ENCODE data around the gene STING1.
"Not testable (repeated sequence)": the region's sequence is repeated elsewhere in the genome, so short reads cannot be mapped to it uniquely, and the experiment has no call there.

STING1 gene

DNA sequence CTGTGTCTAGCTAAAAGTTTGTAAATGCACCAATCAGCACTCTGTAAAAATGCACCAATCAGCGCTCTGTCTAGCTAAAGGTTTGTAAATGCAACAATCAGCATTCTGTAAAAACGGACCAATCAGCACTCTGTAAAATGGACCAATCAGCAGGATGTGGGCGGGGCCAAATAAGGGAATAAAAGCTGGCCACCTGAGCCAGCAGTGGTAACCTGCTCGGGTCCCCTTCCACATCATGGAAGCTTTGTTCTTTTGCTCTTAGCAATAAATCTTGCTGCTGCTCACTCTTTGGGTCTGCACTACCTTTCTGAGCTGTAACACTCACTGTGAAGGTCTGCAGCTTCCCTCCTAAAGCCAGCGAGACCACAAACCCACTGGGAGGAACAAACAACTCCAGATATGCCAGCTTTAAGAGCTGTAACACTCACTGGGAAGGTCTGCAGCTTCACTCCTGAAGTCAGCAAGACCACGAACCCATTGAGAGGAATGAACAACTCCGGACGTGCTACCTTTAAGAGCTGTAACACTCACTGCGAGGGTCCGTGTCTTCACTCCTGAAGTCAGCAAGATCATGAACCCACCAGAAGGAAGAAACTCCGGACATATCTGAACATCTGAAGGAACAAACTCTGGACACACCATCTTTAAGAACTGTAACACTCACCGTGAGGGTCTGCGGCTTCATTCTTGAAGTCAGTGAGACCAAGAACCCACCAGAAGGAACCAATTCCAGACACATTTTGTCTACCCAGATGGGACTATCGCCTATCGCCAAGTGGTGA lies 20.7 kb upstream of the STING1 start:
- not testable (repeated sequence) for DNase-seq; H3K36me3 ChIP-seq (ENCODE audit: control insufficient read depth in 4 of 4, insufficient read depth in 4 of 4, low read length in 3 of 4); H3K27me3 ChIP-seq (replicated peaks in 2 of 5; ENCODE audit: control insufficient read depth in 4 of 5, insufficient read depth in 5 of 5, low read length in 4 of 5); H3K4me3 ChIP-seq (ENCODE audit: control insufficient read depth in 1 of 7, extremely low read depth in 1 of 7, insufficient read depth in 4 of 7, low read depth in 2 of 7, low read length in 6 of 7); H3K9me3 ChIP-seq (ENCODE audit: control extremely low read depth in 1 of 5, control insufficient read depth in 4 of 5, insufficient read depth in 2 of 5, low read depth in 1 of 5, low read length in 4 of 5); H3K4me1 ChIP-seq (ENCODE audit: control extremely low read depth in 1 of 4, control insufficient read depth in 4 of 4, insufficient read depth in 4 of 4, low read length in 3 of 4)
- peak overlapping the region in 1 of 2 experiments; percentile 25 for H3K27ac ChIP-seq (ENCODE audit: insufficient read depth in 1 of 2, low read depth in 1 of 2, low read length in 2 of 2, poor library complexity in 1 of 2, severe bottlenecking in 2 of 2)
- POLR2A ChIA-PET, result interaction anchor here (0.6 kb wide), 1 partner anchor 87 kb away, joined by 3 read pairs; no protein-coding TSS in a partner anchor
- WGBS (ENCODE audit: insufficient coverage), result 91% methylated on average over 14 of the region's 15 CpGs
- CTCF ChIA-PET, result interaction anchor here (0.8 to 5.5 kb wide), 6 partner anchors 9 to 115 kb away, joined by 3 to 34 read pairs (median 4); partner anchors contain the start of gene STING1

DNA sequence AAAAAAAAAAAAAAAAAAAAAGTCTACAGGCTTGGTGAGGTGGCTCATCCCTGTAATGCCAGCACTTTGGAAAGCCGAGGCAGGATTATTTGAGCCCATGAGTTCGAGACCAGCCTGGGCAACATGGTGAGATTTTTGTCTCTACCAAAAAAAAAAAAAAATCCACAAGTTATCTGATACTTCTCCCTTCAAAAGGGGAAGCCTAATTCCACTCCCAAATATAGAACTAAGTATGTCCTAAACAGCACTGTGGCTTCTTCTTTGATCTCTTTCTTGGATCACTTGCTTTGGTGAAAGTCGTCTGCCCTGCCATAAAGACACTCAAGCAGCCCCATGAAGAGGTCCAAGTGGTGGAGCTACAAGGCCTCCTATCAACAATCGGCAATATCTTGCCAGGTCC lies 18.8 kb upstream of the STING1 start:
- ChIA-PET CTCF (interaction anchor here (1.1 to 5.5 kb wide), 2 partner anchors 11 to 19 kb away, joined by 3 to 34 read pairs; partner anchors contain the start of gene STING1), POLR2A (no interaction called here)
- H3K4me3 ChIP-seq (ENCODE audit: control insufficient read depth in 1 of 7, extremely low read depth in 1 of 7, insufficient read depth in 4 of 7, low read depth in 2 of 7, low read length in 6 of 7), result no peak overlapping the region
- no peaks in the 10 kb centered on the region for H3K27me3 ChIP-seq (replicated peaks in 2 of 5; ENCODE audit: control insufficient read depth in 4 of 5, insufficient read depth in 5 of 5, low read length in 4 of 5)
- no peaks in the 10 kb centered on the region for H3K9me3 ChIP-seq (ENCODE audit: control extremely low read depth in 1 of 5, control insufficient read depth in 4 of 5, insufficient read depth in 2 of 5, low read depth in 1 of 5, low read length in 4 of 5)
- no peaks in the 10 kb centered on the region for H3K36me3 ChIP-seq (ENCODE audit: control insufficient read depth in 4 of 4, insufficient read depth in 4 of 4, low read length in 3 of 4)
- no peak for DNase-seq
- no peak overlapping the region for H3K27ac ChIP-seq (ENCODE audit: insufficient read depth in 1 of 2, low read depth in 1 of 2, low read length in 2 of 2, poor library complexity in 1 of 2, severe bottlenecking in 2 of 2)
- peaks cover 0 to 12% (median 5%) of the 10 kb centered on the region in 4 experiments for H3K4me1 ChIP-seq (ENCODE audit: control extremely low read depth in 1 of 4, control insufficient read depth in 4 of 4, insufficient read depth in 4 of 4, low read length in 3 of 4)
- 85% methylated on average over 4 of the region's 4 CpGs for WGBS (ENCODE audit: insufficient coverage)

- Histone ChIP-seq H3K4me1 (ENCODE audit: control extremely low read depth in 1 of 4, control insufficient read depth in 4 of 4, insufficient read depth in 4 of 4, low read length in 3 of 4) (peaks cover 8 to 28% (median 17%) of the 10 kb centered on the region in 4 experiments), H3K36me3 (ENCODE audit: control insufficient read depth in 4 of 4, insufficient read depth in 4 of 4, low read length in 3 of 4) (no peaks in the 10 kb centered on the region), H3K4me3 (ENCODE audit: control insufficient read depth in 1 of 7, extremely low read depth in 1 of 7, insufficient read depth in 4 of 7, low read depth in 2 of 7, low read length in 6 of 7) (no peak overlapping the region), H3K27me3 (replicated peaks in 2 of 5; ENCODE audit: control insufficient read depth in 4 of 5, insufficient read depth in 5 of 5, low read length in 4 of 5) (no peaks in the 10 kb centered on the region), H3K9me3 (ENCODE audit: control extremely low read depth in 1 of 5, control insufficient read depth in 4 of 5, insufficient read depth in 2 of 5, low read depth in 1 of 5, low read length in 4 of 5) (no peaks in the 10 kb centered on the region), H3K27ac (ENCODE audit: insufficient read depth in 1 of 2, low read depth in 1 of 2, low read length in 2 of 2, poor library complexity in 1 of 2, severe bottlenecking in 2 of 2) (peak overlapping the region in 1 of 2 experiments; percentile 12)
- CTCF ChIA-PET, result interaction anchor here (0.9 to 4.5 kb wide), 10 partner anchors 9 to 78 kb away, joined by 3 to 28 read pairs (median 4); partner anchors contain the start of gene STING1
- POLR2A ChIA-PET, result interaction anchor here (1.5 kb wide), 1 partner anchor 14 kb away, joined by 6 read pairs; the partner anchor contains the start of gene STING1
- DNase-seq, result peak in 2 of 3 donors; percentile 41 to 65
- WGBS (ENCODE audit: insufficient coverage), result no CpG with 5 or more reads among the region's 3 CpGs
These were observed 13.3 kb upstream of the STING1 start for GRCh38 chr5:139495638-139496435.

- ChIA-PET POLR2A (interaction anchor here (1.5 kb wide), 1 partner anchor 13 kb away, joined by 6 read pairs; the partner anchor contains the start of gene STING1), CTCF (interaction anchor here (0.6 to 4.5 kb wide), 15 partner anchors 8 to 205 kb away, joined by 3 to 28 read pairs (median 3); partner anchors contain the start of gene STING1)
- no peak for DNase-seq
- no peaks in the 10 kb centered on the region for H3K27me3 ChIP-seq (replicated peaks in 2 of 5; ENCODE audit: control insufficient read depth in 4 of 5, insufficient read depth in 5 of 5, low read length in 4 of 5)
- no peak overlapping the region for H3K4me3 ChIP-seq (ENCODE audit: control insufficient read depth in 1 of 7, extremely low read depth in 1 of 7, insufficient read depth in 4 of 7, low read depth in 2 of 7, low read length in 6 of 7)
- no peak overlapping the region for H3K27ac ChIP-seq (ENCODE audit: insufficient read depth in 1 of 2, low read depth in 1 of 2, low read length in 2 of 2, poor library complexity in 1 of 2, severe bottlenecking in 2 of 2)
- no peaks in the 10 kb centered on the region for H3K9me3 ChIP-seq (ENCODE audit: control extremely low read depth in 1 of 5, control insufficient read depth in 4 of 5, insufficient read depth in 2 of 5, low read depth in 1 of 5, low read length in 4 of 5)
- peaks cover 8 to 28% (median 17%) of the 10 kb centered on the region in 4 experiments for H3K4me1 ChIP-seq (ENCODE audit: control extremely low read depth in 1 of 4, control insufficient read depth in 4 of 4, insufficient read depth in 4 of 4, low read length in 3 of 4)
- no peaks in the 10 kb centered on the region for H3K36me3 ChIP-seq (ENCODE audit: control insufficient read depth in 4 of 4, insufficient read depth in 4 of 4, low read length in 3 of 4)
These were observed 12.3 kb upstream of the STING1 start for GRCh38 chr5:139494832-139495231.

DNA sequence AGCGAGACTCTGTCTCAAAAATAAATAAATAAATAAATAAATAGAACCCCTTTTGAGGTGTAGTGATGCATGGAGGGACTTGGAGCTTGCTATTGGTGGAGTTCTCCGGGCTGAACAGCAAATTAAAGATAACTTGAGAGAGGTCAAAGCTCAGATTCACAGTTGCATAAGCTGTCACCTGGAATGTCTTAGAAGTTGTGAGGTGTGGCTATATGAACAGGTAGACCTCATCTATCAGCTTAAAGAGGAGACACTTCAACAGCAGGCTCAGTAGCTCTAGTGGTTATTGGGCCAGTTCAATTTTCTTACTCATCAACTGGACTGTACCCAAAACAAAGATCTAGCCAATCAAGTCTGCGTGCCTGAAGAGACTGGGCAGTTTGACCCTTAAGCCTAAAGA lies 11.7 kb upstream of the STING1 start:
- no peak for DNase-seq
- peaks cover 8 to 28% (median 17%) of the 10 kb centered on the region in 4 experiments for H3K4me1 ChIP-seq (ENCODE audit: control extremely low read depth in 1 of 4, control insufficient read depth in 4 of 4, insufficient read depth in 4 of 4, low read length in 3 of 4)
- ChIA-PET POLR2A (no interaction called here), CTCF (interaction anchor here (1.0 to 4.5 kb wide), 11 partner anchors 8 to 205 kb away, joined by 3 to 28 read pairs (median 4); partner anchors contain the start of gene STING1)
- no peak overlapping the region for H3K27ac ChIP-seq (ENCODE audit: insufficient read depth in 1 of 2, low read depth in 1 of 2, low read length in 2 of 2, poor library complexity in 1 of 2, severe bottlenecking in 2 of 2)
- 100% methylated on average over 1 of the region's 3 CpGs for WGBS (ENCODE audit: insufficient coverage)
- H3K27me3 ChIP-seq (replicated peaks in 2 of 5; ENCODE audit: control insufficient read depth in 4 of 5, insufficient read depth in 5 of 5, low read length in 4 of 5), result no peaks in the 10 kb centered on the region
- H3K9me3 ChIP-seq (ENCODE audit: control extremely low read depth in 1 of 5, control insufficient read depth in 4 of 5, insufficient read depth in 2 of 5, low read depth in 1 of 5, low read length in 4 of 5), result no peaks in the 10 kb centered on the region
- no peaks in the 10 kb centered on the region for H3K36me3 ChIP-seq (ENCODE audit: control insufficient read depth in 4 of 4, insufficient read depth in 4 of 4, low read length in 3 of 4)
- no peak overlapping the region for H3K4me3 ChIP-seq (ENCODE audit: control insufficient read depth in 1 of 7, extremely low read depth in 1 of 7, insufficient read depth in 4 of 7, low read depth in 2 of 7, low read length in 6 of 7)

DNA sequence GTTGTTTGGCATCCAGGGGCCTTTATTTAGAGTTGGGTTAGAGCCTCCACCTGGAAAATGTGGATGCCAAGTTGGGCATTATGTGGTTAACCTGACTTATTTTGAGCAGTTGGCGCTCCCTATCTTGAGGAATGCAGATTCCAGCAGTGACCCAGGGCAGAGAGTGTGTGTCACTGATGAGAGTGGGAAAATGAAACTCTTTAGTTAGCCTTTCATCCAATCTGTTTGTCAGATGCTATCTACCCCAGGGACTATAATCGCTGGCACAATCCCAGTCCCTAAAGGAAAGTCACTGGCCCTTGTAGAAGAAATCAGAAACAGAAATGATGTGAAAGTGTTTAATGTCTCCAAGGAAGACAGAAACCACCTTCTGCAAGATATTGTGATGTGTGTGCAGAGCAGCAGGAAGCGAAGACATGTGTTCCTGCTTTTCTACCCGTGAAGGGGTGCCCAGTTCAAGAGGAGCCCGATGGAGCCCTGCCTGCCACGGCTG lies 10.2 kb upstream of the STING1 start:
- H3K4me1 ChIP-seq (ENCODE audit: control extremely low read depth in 1 of 4, control insufficient read depth in 4 of 4, insufficient read depth in 4 of 4, low read length in 3 of 4), result peaks cover 8 to 39% (median 24%) of the 10 kb centered on the region in 4 experiments

More for the DNA sequence above, 10.2 kb upstream of the STING1 start:
- no peaks in the 10 kb centered on the region for H3K9me3 ChIP-seq (ENCODE audit: control extremely low read depth in 1 of 5, control insufficient read depth in 4 of 5, insufficient read depth in 2 of 5, low read depth in 1 of 5, low read length in 4 of 5)
- POLR2A ChIA-PET, result no interaction called here
- CTCF ChIA-PET, result interaction anchor here (3.6 kb wide), 1 partner anchor 21 kb away, joined by 18 read pairs; no protein-coding TSS in a partner anchor
- 17% methylated on average over 2 of the region's 6 CpGs for WGBS (ENCODE audit: insufficient coverage)
- no peaks in the 10 kb centered on the region for H3K36me3 ChIP-seq (ENCODE audit: control insufficient read depth in 4 of 4, insufficient read depth in 4 of 4, low read length in 3 of 4)
- no peak overlapping the region for H3K27ac ChIP-seq (ENCODE audit: insufficient read depth in 1 of 2, low read depth in 1 of 2, low read length in 2 of 2, poor library complexity in 1 of 2, severe bottlenecking in 2 of 2)
- DNase-seq, result peak in 2 of 3 donors; percentile 55 to 64
- peak overlapping the region in 4 of 7 experiments; percentile 1 to 37 (median 16) for H3K4me3 ChIP-seq (ENCODE audit: control insufficient read depth in 1 of 7, extremely low read depth in 1 of 7, insufficient read depth in 4 of 7, low read depth in 2 of 7, low read length in 6 of 7)
- H3K27me3 ChIP-seq (replicated peaks in 2 of 5; ENCODE audit: control insufficient read depth in 4 of 5, insufficient read depth in 5 of 5, low read length in 4 of 5), result no peaks in the 10 kb centered on the region
